Measurements from ENCODE around the gene C8G. TPM values are rescaled to one million over a fixed set of nuclear protein-coding genes. Genes with fewer than 3 reads are reported as not detected.
A peak's percentile ranks its signal among the peaks of the same experiment; 100 is the strongest.

Gene C8G
- total and polyA plus RNA-seq, 2 of the 13 experiments (the other 11 are each of a cell fraction or from before 2014, with no cell fraction given), result 4.9 to 12.8 TPM

- peak; percentile 58; the same call in 1 of the 2 replicates for TF ChIP-seq BORCS8-MEF2B (CRISPR knock-in tag; IDR thresholded peaks at IDR 0.05)
- no peak for TF ChIP-seq MBNL3 (CRISPR knock-in tag; conservative IDR thresholded peaks at IDR 0.05)
- TF ChIP-seq SRY (CRISPR knock-in tag; IDR thresholded peaks at IDR 0.05), result peak; percentile 45; the same call in 1 of the 2 replicates
- peak; percentile 50; the same call in 1 of the 2 replicates for TF ChIP-seq ZNF142 (CRISPR knock-in tag; IDR thresholded peaks at IDR 0.05)
- peak; percentile 45; the same call in 1 of the 2 replicates for TF ChIP-seq SALL2 (CRISPR knock-in tag; IDR thresholded peaks at IDR 0.05)
- no peak for TF ChIP-seq ZNF781 (CRISPR knock-in tag; IDR thresholded peaks at IDR 0.05; ENCODE audit: borderline replicate concordance, not compliant biosample characterization)
- peak; percentile 45; the same call in 1 of the 2 replicates for TF ChIP-seq SALL1 (CRISPR knock-in tag; IDR thresholded peaks at IDR 0.05)
- TF ChIP-seq KDM1A (CRISPR knock-in tag; IDR thresholded peaks at IDR 0.05), result no peak
- no peak for TF ChIP-seq ZNF678 (CRISPR knock-in tag; IDR thresholded peaks at IDR 0.05)
- 0 out of 2 replicates have a peak, but pooled peaks have one; percentile 28 for TF ChIP-seq MTERF4 (CRISPR knock-in tag; IDR thresholded peaks at IDR 0.05)
- TF ChIP-seq FOXK2 (IDR thresholded peaks at IDR 0.05), result no peak
- TF ChIP-seq ZNF484 (CRISPR knock-in tag; IDR thresholded peaks at IDR 0.05; ENCODE audit: borderline replicate concordance, low read depth), result no peak
- TF ChIP-seq ZNF431 (CRISPR knock-in tag; IDR thresholded peaks at IDR 0.05; ENCODE audit: borderline replicate concordance, low read depth), result no peak
- no peak for TF ChIP-seq MNT (IDR thresholded peaks at IDR 0.05)
- TF ChIP-seq, protein P1, sequence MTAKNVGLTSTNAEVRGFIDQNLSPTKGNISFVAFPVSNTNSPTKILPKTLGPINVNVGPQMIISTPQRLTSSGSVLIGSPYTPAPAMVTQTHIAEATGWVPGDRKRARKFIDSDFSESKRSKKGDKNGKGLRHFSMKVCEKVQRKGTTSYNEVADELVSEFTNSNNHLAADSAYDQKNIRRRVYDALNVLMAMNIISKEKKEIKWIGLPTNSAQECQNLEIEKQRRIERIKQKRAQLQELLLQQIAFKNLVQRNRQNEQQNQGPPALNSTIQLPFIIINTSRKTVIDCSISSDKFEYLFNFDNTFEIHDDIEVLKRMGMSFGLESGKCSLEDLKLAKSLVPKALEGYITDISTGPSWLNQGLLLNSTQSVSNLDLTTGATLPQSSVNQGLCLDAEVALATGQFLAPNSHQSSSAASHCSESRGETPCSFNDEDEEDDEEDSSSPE (CRISPR knock-in tag; IDR thresholded peaks at IDR 0.05), result peak; percentile 72
- no peak for TF ChIP-seq BHLHE40 (IDR thresholded peaks at IDR 0.05; ENCODE audit: low read length)
- TF ChIP-seq, protein P2, sequence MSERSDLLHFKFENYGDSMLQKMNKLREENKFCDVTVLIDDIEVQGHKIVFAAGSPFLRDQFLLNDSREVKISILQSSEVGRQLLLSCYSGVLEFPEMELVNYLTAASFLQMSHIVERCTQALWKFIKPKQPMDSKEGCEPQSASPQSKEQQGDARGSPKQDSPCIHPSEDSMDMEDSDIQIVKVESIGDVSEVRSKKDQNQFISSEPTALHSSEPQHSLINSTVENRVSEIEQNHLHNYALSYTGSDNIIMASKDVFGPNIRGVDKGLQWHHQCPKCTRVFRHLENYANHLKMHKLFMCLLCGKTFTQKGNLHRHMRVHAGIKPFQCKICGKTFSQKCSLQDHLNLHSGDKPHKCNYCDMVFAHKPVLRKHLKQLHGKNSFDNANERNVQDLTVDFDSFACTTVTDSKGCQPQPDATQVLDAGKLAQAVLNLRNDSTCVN (CRISPR knock-in tag; IDR thresholded peaks at IDR 0.05; ENCODE audit: borderline replicate concordance), result no peak
- no peak for TF ChIP-seq SNAI1 (CRISPR knock-in tag; IDR thresholded peaks at IDR 0.05; ENCODE audit: borderline replicate concordance)
Observed at GRCh38 chr9:136991993-136992818, 47.2 kb downstream of the C8G start, which contains the start of gene PAXX (continued).
